Right lobe of liver (tissue), 4 donors: ENCODE data around the gene RSPH3.

Experiments
- CTCF ChIP-seq, 4 donors: fragments of 200-600 bp in 3 of 4; fragments of 450-650 bp in 1 of 4; IDR thresholded peaks; one replicate each; pipeline versions ENCODE4 v1.5.1 to v1.8.0; 2016 to 2022; ENCODE audit warnings: antibody characterized with exemption in 4 of 4, mild to moderate bottlenecking in 2 of 4
- POLR2A ChIP-seq: fragments of 450-650 bp; IDR thresholded peaks from one replicate; pipeline ENCODE4 v1.6.1; 2017; ENCODE audit warnings: antibody characterized with exemption, mild to moderate bottlenecking
- donor health status: DM: no; HTN: no; CAD: no.
- donor health status: DM: no; HTN: no; CAD: no.
- donor health status: DM: no; HTN: yes; CAD: no.

- TF ChIP-seq CTCF (IDR thresholded peaks at IDR 0.05) (no peak), POLR2A (no peak)
Observed at GRCh38 chr6:158943380-158944032, 56.5 kb downstream of the RSPH3 start.
